G401 (cell line): ENCODE results near the gene AOC1. TPM values are rescaled to one million over a fixed set of nuclear protein-coding genes. Genes with fewer than 3 reads are reported as not detected.

Experiments used
- DNase-seq: peaks from one replicate; pipeline ENCODE4 v3.0.0-alpha.2; 2015; ENCODE audit warnings: low spot score
- in situ Hi-C: cut with HindIII; loops from 2 replicates; pipeline ENCODE4 v1.10.0; 2016; ENCODE audit warnings: low sequenced_read_pairs, mixed read lengths
- total RNA-seq: library from RNA; depleted of rRNA; stranded (reverse); fragments of >200 nt; shearing (Covaris generic); gene quantifications from 2 replicates; pipeline ENCODE4 v1.2.3, GENCODE V29; 2014

AOC1 gene
- total RNA-seq, 1 experiment from 2014 or later = 0.92 TPM

- in situ Hi-C loops = no loop called here
- no peak for DNase-seq
Observed at GRCh38 chr7:150855476-150856302, 3.4 kb downstream of the AOC1 start.

GRCh38 chr7:150856303-150857275 lies 4.3 kb downstream of the AOC1 start:
- no peak for DNase-seq
- in situ Hi-C loops = no loop called here

GRCh38 chr7:150857276-150858055 lies 5.1 kb downstream of the AOC1 start:
- in situ Hi-C loops = no loop called here
- no peak for DNase-seq

GRCh38 chr7:150858236-150859197 lies 6.2 kb downstream of the AOC1 start:
- no peak for DNase-seq
- in situ Hi-C loops = no loop called here

GRCh38 chr7:150860291-150860977 lies 8.1 kb downstream of the AOC1 start:
- in situ Hi-C loops = no loop called here
- DNase-seq = no peak

- in situ Hi-C loops = no loop called here
- no peak for DNase-seq
Observed at GRCh38 chr7:150860978-150861295, 8.6 kb downstream of the AOC1 start.

- in situ Hi-C loops = no loop called here
Observed at GRCh38 chr7:150862356-150862755, 10.0 kb downstream of the AOC1 start.

GRCh38 chr7:150863946-150864345 lies 11.6 kb downstream of the AOC1 start:
- no peak for DNase-seq
- in situ Hi-C loops = no loop called here

More at GRCh38 chr7:150862356-150862755, 10.0 kb downstream of the AOC1 start:
- no peak for DNase-seq

- DNase-seq = no peak
- in situ Hi-C loops = no loop called here
Observed at GRCh38 chr7:150866932-150867564, 14.7 kb downstream of the AOC1 start.

GRCh38 chr7:150867605-150868004 lies 15.3 kb downstream of the AOC1 start:
- no peak for DNase-seq
- in situ Hi-C loops = no loop called here

- DNase-seq = no peak
- in situ Hi-C loops = no loop called here
Observed at GRCh38 chr7:150869467-150869866, 17.1 kb downstream of the AOC1 start.

- in situ Hi-C loops = no loop called here
- DNase-seq = no peak
Observed at GRCh38 chr7:150871601-150872000, 19.3 kb downstream of the AOC1 start.

GRCh38 chr7:150874401-150875198 lies 22.3 kb downstream of the AOC1 start:
- in situ Hi-C loops = no loop called here
- DNase-seq = no peak

- in situ Hi-C loops = no loop called here
- no peak for DNase-seq
Observed at GRCh38 chr7:150875791-150876190, 23.5 kb downstream of the AOC1 start.

- peak; percentile 57 for DNase-seq
- in situ Hi-C loops = no loop called here
Observed at GRCh38 chr7:150876817-150877526, 24.7 kb downstream of the AOC1 start.

- no peak for DNase-seq
- in situ Hi-C loops = no loop called here
Observed at GRCh38 chr7:150877536-150877935, 25.2 kb downstream of the AOC1 start.
